Lower lobe of right lung (tissue), 2 donors: ENCODE measurements around the gene HSPB9. TPM values are rescaled to one million over a fixed set of nuclear protein-coding genes. Genes with fewer than 3 reads are reported as not detected.
A peak's percentile ranks its signal among the peaks of the same experiment; 100 is the strongest.

ENCODE experiments used
- ATAC-seq, 2 donors: fragments of 200-7000 bp; cut with Tn5 transposase; one replicate each; pipeline ENCODE4 v1.9.1; 2020 to 2022; ENCODE audit warnings: mild to moderate bottlenecking in 2 of 2, moderate library complexity in 2 of 2
- DNase-seq: peaks from one replicate; pipeline ENCODE4 v3.0.0-alpha.2; 2020
- H3K27ac ChIP-seq: fragments of 200-600 bp; one replicate; pipeline ENCODE4 v1.8.0; 2022
- H3K27me3 ChIP-seq: fragments of 200-600 bp; one replicate; pipeline ENCODE4 v1.8.0; 2022; ENCODE audit warnings: low read depth
- H3K36me3 ChIP-seq: fragments of 200-600 bp; one replicate; pipeline ENCODE4 v1.8.0; 2022; ENCODE audit warnings: mild to moderate bottlenecking
- H3K4me1 ChIP-seq: fragments of 200-600 bp; one replicate; pipeline ENCODE4 v1.8.0; 2022
- H3K4me3 ChIP-seq: fragments of 200-600 bp; one replicate; pipeline ENCODE4 v1.8.0; 2022; ENCODE audit warnings: mild to moderate bottlenecking
- H3K9me3 ChIP-seq: fragments of 200-600 bp; one replicate; pipeline ENCODE4 v1.8.0; 2022
- intact Hi-C: fragments of 100-400 bp; cut with DNase I; formaldehyde crosslinking; loops from one replicate; pipeline ENCODE4 v1.11.0; 2022
- total RNA-seq: library from RNA; stranded (reverse); fragmentation: NEBNext Ultra II Directional; extraction: Animal tissue kit (Norgen Biotek cat#: 25700); gene quantifications from one replicate; pipeline ENCODE4 v1.2.1, GENCODE V29; 2021
- TF ChIP-seq, protein P1 (sequence below): fragments of 200-600 bp; IDR thresholded peaks from one replicate; pipeline ENCODE4 v1.8.0; 2022; ENCODE audit warnings: antibody characterized with exemption, mild to moderate bottlenecking
- donor health status: DM: no; HTN: yes; CAD: no; lungs with severe emphysema.

HSPB9 gene
- total RNA-seq, 1 donor from 2014 or later: not detected

- DNase-seq (no peak), ATAC-seq (no peak)
- no peaks in the 10 kb centered on the region for H3K27me3 ChIP-seq
- H3K4me1 ChIP-seq: peaks cover 32% of the 10 kb centered on the region
- TF ChIP-seq, protein P1, sequence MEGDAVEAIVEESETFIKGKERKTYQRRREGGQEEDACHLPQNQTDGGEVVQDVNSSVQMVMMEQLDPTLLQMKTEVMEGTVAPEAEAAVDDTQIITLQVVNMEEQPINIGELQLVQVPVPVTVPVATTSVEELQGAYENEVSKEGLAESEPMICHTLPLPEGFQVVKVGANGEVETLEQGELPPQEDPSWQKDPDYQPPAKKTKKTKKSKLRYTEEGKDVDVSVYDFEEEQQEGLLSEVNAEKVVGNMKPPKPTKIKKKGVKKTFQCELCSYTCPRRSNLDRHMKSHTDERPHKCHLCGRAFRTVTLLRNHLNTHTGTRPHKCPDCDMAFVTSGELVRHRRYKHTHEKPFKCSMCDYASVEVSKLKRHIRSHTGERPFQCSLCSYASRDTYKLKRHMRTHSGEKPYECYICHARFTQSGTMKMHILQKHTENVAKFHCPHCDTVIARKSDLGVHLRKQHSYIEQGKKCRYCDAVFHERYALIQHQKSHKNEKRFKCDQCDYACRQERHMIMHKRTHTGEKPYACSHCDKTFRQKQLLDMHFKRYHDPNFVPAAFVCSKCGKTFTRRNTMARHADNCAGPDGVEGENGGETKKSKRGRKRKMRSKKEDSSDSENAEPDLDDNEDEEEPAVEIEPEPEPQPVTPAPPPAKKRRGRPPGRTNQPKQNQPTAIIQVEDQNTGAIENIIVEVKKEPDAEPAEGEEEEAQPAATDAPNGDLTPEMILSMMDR: no peak
- H3K36me3 ChIP-seq: peaks cover 41% of the 10 kb centered on the region
- intact Hi-C loops: no loop called here
- peak overlapping the region; percentile 86 for H3K4me3 ChIP-seq
- peak overlapping the region; percentile 65 for H3K27ac ChIP-seq
- no peaks in the 10 kb centered on the region for H3K9me3 ChIP-seq
Measured at GRCh38 chr17:42120161-42120769, 2.3 kb upstream of the HSPB9 start.

- H3K27ac ChIP-seq: peak within 1 kb of the TSS; percentile 65
- peak; percentile 90 to 94 for ATAC-seq
- H3K9me3 ChIP-seq: no peaks in the 10 kb centered on the region
- intact Hi-C loops: no loop called here
- peak within 1 kb of the TSS; percentile 86 for H3K4me3 ChIP-seq
- peak; percentile 88 for DNase-seq
- peaks cover 32% of the 10 kb centered on the region for H3K4me1 ChIP-seq
- TF ChIP-seq, protein P1: no peak
- no peaks in the 10 kb centered on the region for H3K27me3 ChIP-seq
- H3K36me3 ChIP-seq: peaks cover 46% of the 10 kb centered on the region
Measured at GRCh38 chr17:42120770-42121769, 1.5 kb upstream of the HSPB9 start, which contains the start of gene KAT2A. Gene KAT2A (minus strand): TSS chr17:42121367. CDS start chr17:42121304, 63 bp downstream.

DNA sequence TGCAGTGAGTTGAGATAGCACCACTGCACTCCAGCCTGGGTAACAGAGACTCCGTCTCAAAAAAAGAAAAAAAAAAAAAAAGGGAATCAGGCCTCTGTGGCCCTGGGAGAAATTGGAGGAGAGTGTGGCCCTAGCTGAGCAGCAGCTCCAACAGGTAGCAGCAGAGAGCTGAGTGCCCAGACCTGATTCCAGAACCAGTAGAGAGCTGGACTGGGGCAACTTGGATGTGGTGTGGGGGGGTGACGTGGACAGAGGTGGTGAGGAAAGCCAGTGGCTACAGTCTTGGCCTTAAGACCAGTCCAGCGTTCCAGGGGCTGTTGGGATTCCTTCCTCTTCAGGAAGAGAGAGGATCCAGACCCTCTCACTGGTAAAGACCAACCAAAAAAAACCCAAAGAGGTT lies 1.7 kb downstream of the HSPB9 start:
- Histone ChIP-seq H3K4me3 (no peak overlapping the region), H3K4me1 (peaks cover 29% of the 10 kb centered on the region), H3K9me3 (no peaks in the 10 kb centered on the region), H3K36me3 (peaks cover 55% of the 10 kb centered on the region), H3K27ac (no peak overlapping the region), H3K27me3 (no peaks in the 10 kb centered on the region)
- TF ChIP-seq, protein P1: no peak
- no peak for ATAC-seq
- no peak for DNase-seq
- intact Hi-C loops: no loop called here

DNA sequence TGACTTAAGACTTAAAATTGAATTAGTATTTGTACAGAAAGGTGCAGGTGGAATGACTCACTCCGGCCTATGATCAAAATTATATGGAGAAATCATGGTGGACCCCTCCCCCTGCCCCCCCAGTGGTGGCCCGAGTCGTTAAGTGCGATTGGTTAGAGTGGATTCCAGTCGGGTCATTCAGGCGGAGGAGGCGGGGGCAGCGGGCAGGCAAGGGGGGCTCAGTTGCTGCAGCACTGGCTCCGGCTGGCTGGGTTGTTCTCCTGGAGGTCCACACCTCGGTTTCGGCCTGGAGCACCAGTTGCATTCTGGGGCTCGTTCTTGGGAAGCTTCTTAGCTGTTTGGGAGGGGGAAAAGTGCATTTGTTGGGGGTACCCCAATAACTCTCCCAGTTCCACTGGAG lies 3.0 kb downstream of the HSPB9 start:
- no peaks in the 10 kb centered on the region for H3K9me3 ChIP-seq
- DNase-seq (no peak), ATAC-seq (no peak)
- TF ChIP-seq, protein P1: no peak
- no peak overlapping the region for H3K27ac ChIP-seq
- intact Hi-C loops: no loop called here
- H3K36me3 ChIP-seq: peaks cover 64% of the 10 kb centered on the region
- no peak overlapping the region for H3K4me3 ChIP-seq
- peaks cover 36% of the 10 kb centered on the region for H3K4me1 ChIP-seq
- no peaks in the 10 kb centered on the region for H3K27me3 ChIP-seq

GRCh38 chr17:42126836-42127235 lies 4.2 kb downstream of the HSPB9 start:
- peaks cover 64% of the 10 kb centered on the region for H3K36me3 ChIP-seq
- no peak for ATAC-seq
- intact Hi-C loops: no loop called here

More at GRCh38 chr17:42126836-42127235, 4.2 kb downstream of the HSPB9 start:
- no peak for DNase-seq
- Histone ChIP-seq H3K27me3 (no peaks in the 10 kb centered on the region), H3K27ac (no peak overlapping the region), H3K4me1 (peaks cover 40% of the 10 kb centered on the region), H3K4me3 (no peak overlapping the region), H3K9me3 (no peaks in the 10 kb centered on the region)
- TF ChIP-seq, protein P1: no peak
